Keratinocyte (primary cell): ENCODE results near the gene FNDC10. TPM values are rescaled to one million over a fixed set of nuclear protein-coding genes. Genes with fewer than 3 reads are reported as not detected.

Source experiments
- DNase-seq: peaks from one replicate; pipeline ENCODE4 v3.0.0-alpha.2; 2011; ENCODE audit warnings: low read depth, missing footprints, low spot score
- FAIRE-seq: peaks from 2 replicates; lab custom pipeline; 2011; peaks lifted over from hg19 to GRCh38; lab: Jason Lieb, UNC
- H2AFZ ChIP-seq: 2 replicates; pipeline ENCODE4 v1.6.0; 2012; ENCODE audit warnings: low read length, control low read depth, inconsistent platforms; ENCODE audit not compliant: control insufficient read depth
- H3K27ac ChIP-seq: 2 replicates; pipeline ENCODE4 v1.5.1; 2011; ENCODE audit warnings: low read length; ENCODE audit not compliant: control insufficient read depth, insufficient read depth
- H3K27me3 ChIP-seq: 3 replicates; pipeline ENCODE4 v1.6.0; 2011; ENCODE audit warnings: low read length; ENCODE audit not compliant: control insufficient read depth, insufficient read depth; ENCODE audit errors: extremely low read depth
- H3K36me3 ChIP-seq, 2 experiments: 2 replicates in 1 of 2; 3 replicates in 1 of 2; pipeline ENCODE4 v1.5.1; 2011; ENCODE audit warnings: low read length in 2 of 2, mild to moderate bottlenecking in 1 of 2; ENCODE audit not compliant: control insufficient read depth in 2 of 2, insufficient read depth in 2 of 2; ENCODE audit errors: extremely low read depth in 1 of 2
- H3K4me1 ChIP-seq: 3 replicates; pipeline ENCODE4 v1.5.1; 2011; ENCODE audit warnings: low read length; ENCODE audit not compliant: control insufficient read depth, insufficient read depth; ENCODE audit errors: extremely low read depth
- H3K4me2 ChIP-seq: 3 replicates; pipeline ENCODE4 v1.6.0; 2011; ENCODE audit warnings: low read depth, low read length; ENCODE audit not compliant: control insufficient read depth, insufficient read depth; ENCODE audit errors: extremely low read depth
- H3K4me3 ChIP-seq, 3 experiments: fragments of 200-600 bp in 1 of 3; sonication (generic) in 1 of 3; 2 replicates in 2 of 3; 3 replicates in 1 of 3; pipeline ENCODE4 v1.5.1; 2011 to 2016; ENCODE audit warnings: low read length in 3 of 3, mild to moderate bottlenecking in 3 of 3, control low read depth in 2 of 3, inconsistent platforms in 1 of 3, low read depth in 1 of 3, mixed read lengths in 1 of 3, mixed run types in 1 of 3, moderate library complexity in 1 of 3; ENCODE audit not compliant: control insufficient read depth in 2 of 3, insufficient read depth in 2 of 3; ENCODE audit errors: extremely low read depth in 1 of 3
- H3K79me2 ChIP-seq: 2 replicates; pipeline ENCODE4 v1.6.0; 2012; ENCODE audit warnings: low read length; ENCODE audit not compliant: control insufficient read depth, insufficient read depth
- H3K9ac ChIP-seq: 3 replicates; pipeline ENCODE4 v1.6.0; 2011; ENCODE audit warnings: low read length; ENCODE audit not compliant: control insufficient read depth, insufficient read depth; ENCODE audit errors: extremely low read depth
- H3K9me1 ChIP-seq: 3 replicates; pipeline ENCODE4 v1.6.0; 2011; ENCODE audit warnings: low read length; ENCODE audit not compliant: control insufficient read depth, insufficient read depth; ENCODE audit errors: extremely low read depth
- H3K9me3 ChIP-seq: 2 replicates; pipeline ENCODE4 v1.5.1; 2012; ENCODE audit warnings: low read depth, low read length; ENCODE audit not compliant: control insufficient read depth
- H4K20me1 ChIP-seq: 3 replicates; pipeline ENCODE4 v1.6.0; 2011; ENCODE audit warnings: low read length; ENCODE audit not compliant: control insufficient read depth, insufficient read depth; ENCODE audit errors: extremely low read depth
- CTCF ChIP-seq, 3 experiments: IDR thresholded peaks in 1 of 3; conservative IDR thresholded peaks in 1 of 3; optimal IDR thresholded peaks in 1 of 3; 2 replicates in 2 of 3; 3 replicates in 1 of 3; pipeline versions ENCODE3 to v1.5.1; 2011; ENCODE audit warnings: low read length in 3 of 3, mild to moderate bottlenecking in 3 of 3, moderate library complexity in 2 of 3, control low read depth in 1 of 3, inconsistent platforms in 1 of 3; ENCODE audit not compliant: insufficient read depth in 2 of 3; ENCODE audit errors: extremely low read depth in 1 of 3
- EZH2 ChIP-seq: IDR thresholded peaks from one replicate; pipeline ENCODE4 v1.6.1; 2012; ENCODE audit warnings: inconsistent platforms, mild to moderate bottlenecking, low read length, moderate library complexity
- dilution Hi-C: fragments of 300-500 bp; cut with MboI; formaldehyde crosslinking; loops from one replicate; pipeline ENCODE4 v1.7.0; 2020; ENCODE audit warnings: low sequenced_read_pairs; ENCODE audit not compliant: extremely low pct_ligation_motif_present
- polyA plus RNA-seq, 5 experiments: library from polyadenylated mRNA; depleted of rRNA in 3 of 5; stranded (reverse) in 3 of 5; stranded (forward) in 1 of 5; unstranded in 1 of 5; fragments of >200 nt; gene quantifications; 1 replicate in 1 of 5; 2 replicates in 3 of 5; 3 replicates in 1 of 5; pipeline versions ENCODE4 v1.2.1 to v1.2.3, GENCODE V29; 2011 to 2012; ENCODE audit warnings: missing spikeins in 2 of 5, low read depth in 1 of 5, low replicate concordance in 1 of 5

FNDC10 gene
- polyA plus RNA-seq, 1 donor (not counting 4 experiments of a cell fraction or from before 2014, with no cell fraction given) = 1.2 TPM

DNA sequence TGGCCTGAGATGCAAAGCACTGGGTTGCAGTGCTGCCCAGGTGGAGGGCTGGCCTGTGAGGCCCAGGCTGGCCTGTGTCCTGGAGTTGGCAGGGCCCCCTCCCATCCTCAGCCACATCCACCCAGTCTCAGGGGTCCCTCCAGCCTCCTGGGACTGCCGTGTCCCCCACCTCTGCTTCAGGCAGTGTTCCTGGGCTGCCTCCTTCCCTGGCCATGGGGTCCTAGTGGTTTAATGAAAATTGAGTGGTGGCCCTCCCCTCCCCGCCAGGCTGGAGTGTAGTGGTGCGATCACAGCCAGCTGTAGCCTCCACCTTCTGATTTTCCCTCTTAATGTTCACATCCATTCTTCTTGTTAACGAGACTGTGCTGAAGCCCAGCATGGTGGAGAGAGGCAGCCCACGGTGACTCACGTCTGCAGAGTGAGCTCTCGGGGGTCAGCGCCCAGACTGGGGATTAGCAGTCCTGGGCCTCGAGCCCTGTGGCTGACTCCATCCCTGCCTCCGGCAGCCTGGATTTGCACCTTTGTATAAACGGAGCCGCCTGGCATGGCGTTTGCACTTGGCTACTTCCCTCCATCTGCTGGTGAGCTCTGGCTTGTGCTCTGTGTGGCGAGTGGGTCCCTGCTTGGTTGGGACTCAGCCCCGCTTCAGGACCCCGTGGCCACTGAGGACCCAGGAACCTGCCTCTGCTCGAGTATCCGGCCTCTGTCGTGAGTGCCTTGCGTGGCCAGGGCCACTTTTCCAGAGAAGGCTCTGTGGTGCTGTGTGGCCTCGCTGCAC lies 22.3 kb upstream of the FNDC10 start:
- Histone ChIP-seq H3K4me2 (no peak overlapping the region), H3K4me3 (no peak overlapping the region), H3K27me3 (no peaks in the 10 kb centered on the region), H3K27ac (no peak overlapping the region), H3K36me3 (peaks cover 0 to 3% of the 10 kb centered on the region in 2 experiments), H3K9me3 (no peaks in the 10 kb centered on the region), H3K9me1 (no peaks in the 10 kb centered on the region), H2AFZ (no peak overlapping the region), H4K20me1 (no peaks in the 10 kb centered on the region), H3K79me2 (no peaks in the 10 kb centered on the region), H3K9ac (no peak overlapping the region), H3K4me1 (peaks cover 3% of the 10 kb centered on the region)
- FAIRE-seq = no peak
- TF ChIP-seq EZH2 = no peak
- TF ChIP-seq CTCF (optimal IDR thresholded peaks at IDR 0.05 in 1 of 3, IDR thresholded peaks at IDR 0.05 in 1 of 3, conservative IDR thresholded peaks at IDR 0.05 in 1 of 3; ENCODE audit: extremely low read depth in 1 of 3, insufficient read depth in 2 of 3, low read length in 3 of 3) = no peak
- no peak for DNase-seq
- dilution Hi-C loops = no loop called here

DNA sequence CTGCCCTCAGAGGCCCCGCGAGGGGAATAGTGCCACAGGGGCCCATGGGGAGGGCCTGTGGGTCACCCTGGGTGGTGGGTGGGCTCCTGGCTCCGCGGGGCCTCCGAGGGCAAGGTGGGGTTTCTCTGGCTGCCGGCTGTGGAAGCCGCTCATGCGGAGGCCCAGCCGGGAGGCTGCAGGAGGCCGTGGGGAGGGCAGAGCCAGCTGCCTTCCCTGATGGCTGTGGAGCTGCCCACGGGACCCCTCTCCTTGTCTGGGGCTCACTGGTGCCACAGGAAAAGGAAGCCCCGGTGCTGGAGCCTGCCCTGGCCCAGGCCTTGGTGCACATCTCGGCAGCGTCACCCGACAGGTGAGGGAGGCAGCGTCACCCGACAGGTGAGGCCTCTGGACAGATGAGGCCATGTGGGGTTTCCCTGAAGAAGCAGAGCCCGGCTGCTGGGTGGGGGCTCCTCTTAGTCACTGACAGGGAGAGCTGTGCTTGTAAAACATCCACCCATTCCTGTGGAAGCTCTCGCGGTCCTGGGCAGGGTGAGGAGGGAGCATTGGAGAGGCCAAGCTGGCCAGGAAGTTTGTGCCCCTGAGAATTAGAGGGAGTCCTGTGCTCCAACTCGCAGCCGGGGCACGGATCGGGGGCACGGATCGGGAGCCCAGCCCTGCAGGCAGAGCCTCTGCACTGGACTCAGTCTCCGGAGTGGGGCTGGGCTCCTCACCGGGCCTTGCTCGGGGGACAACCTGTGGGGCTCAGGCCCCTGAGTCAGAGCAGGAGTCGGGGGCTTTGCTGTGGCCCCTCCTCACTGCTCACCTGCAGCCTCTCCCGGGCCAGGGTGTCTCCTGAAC lies 21.5 kb upstream of the FNDC10 start:
- H3K27me3 ChIP-seq = no peaks in the 10 kb centered on the region
- TF ChIP-seq EZH2 (no peak), CTCF (optimal IDR thresholded peaks at IDR 0.05 in 1 of 3, IDR thresholded peaks at IDR 0.05 in 1 of 3, conservative IDR thresholded peaks at IDR 0.05 in 1 of 3; ENCODE audit: extremely low read depth in 1 of 3, insufficient read depth in 2 of 3, low read length in 3 of 3) (no peak)
- no peak overlapping the region for H3K27ac ChIP-seq
- dilution Hi-C loops = no loop called here
- no peak overlapping the region for H3K4me2 ChIP-seq
- no peak overlapping the region for H2AFZ ChIP-seq
- no peak overlapping the region for H3K4me3 ChIP-seq
- no peaks in the 10 kb centered on the region for H3K9me3 ChIP-seq
- no peaks in the 10 kb centered on the region for H4K20me1 ChIP-seq
- H3K36me3 ChIP-seq = peaks cover 0 to 3% of the 10 kb centered on the region in 2 experiments
- H3K79me2 ChIP-seq = peaks cover 7% of the 10 kb centered on the region
- DNase-seq (no peak), FAIRE-seq (no peak)
- no peak overlapping the region for H3K9ac ChIP-seq
- peaks cover 6% of the 10 kb centered on the region for H3K4me1 ChIP-seq
- no peaks in the 10 kb centered on the region for H3K9me1 ChIP-seq
